HG03571 (cell line): ENCODE measurements around the gene SPAG16.
"Not testable (repeated sequence)": the region's sequence is repeated elsewhere in the genome, so short reads cannot be mapped to it uniquely, and the experiment has no call there.

Experiments
- ATAC-seq: cut with Tn5 transposase; IDR thresholded peaks from one replicate; pipeline ENCODE4 v1.9.1; 2021; ENCODE audit not compliant: unreplicated experiment

Gene SPAG16

DNA sequence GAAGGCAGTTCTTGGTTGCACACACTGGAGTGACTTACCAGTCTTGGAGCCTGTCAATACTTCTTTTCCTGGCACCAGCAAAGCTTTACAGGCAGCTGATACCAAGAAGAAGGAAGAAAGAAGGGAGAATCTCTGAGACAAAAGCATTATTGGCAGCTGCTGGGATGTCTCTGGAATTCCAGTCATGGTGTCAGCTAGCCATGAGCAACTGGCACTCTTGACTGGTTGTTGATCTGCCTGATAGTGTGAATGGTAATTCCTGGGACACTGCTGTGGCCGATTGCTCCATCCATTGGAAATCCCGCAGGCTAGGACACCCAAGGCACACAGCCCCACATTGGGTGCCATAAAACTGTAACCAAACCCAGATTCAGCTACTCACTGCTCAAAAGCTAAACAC lies 17.8 kb upstream of the SPAG16 start:
- no peak for ATAC-seq

DNA sequence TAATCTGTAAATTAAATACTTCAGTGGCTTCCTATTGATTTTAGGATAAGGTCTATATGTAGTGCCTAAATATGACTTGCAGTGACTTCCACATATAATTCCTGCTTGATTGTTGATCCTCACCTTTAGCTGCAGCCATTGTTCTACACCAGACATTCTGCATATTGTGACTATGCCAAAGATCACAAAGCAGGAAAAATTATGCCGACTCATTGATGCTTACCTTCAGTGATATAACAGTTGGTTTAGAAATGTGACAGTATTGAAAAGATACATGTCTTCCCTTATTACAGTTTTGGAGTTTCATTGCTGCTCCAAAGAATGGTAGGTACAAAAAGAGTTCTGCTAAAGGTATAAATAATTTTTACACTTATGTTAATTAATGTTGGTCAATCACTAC lies 12.3 kb upstream of the SPAG16 start:
- no peak for ATAC-seq

DNA sequence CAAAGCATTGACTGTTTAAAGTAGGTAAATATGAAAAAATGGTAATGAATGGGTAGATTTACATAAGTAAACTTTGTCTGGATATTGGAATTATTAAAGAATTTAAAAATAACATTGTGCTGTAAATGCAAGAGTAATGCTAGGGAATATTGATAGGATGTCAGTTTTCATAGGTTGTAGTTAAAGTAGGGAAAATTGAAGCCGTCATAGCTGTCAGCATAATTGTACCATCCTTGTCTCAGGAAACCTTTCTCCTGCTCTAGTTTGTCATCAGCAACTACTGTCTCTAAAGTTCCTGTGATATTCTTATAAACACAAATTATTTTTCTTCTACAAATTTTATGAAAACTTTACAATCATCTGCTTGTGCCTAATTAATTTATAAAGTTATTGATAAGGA lies 10.1 kb upstream of the SPAG16 start:
- no peak for ATAC-seq

DNA sequence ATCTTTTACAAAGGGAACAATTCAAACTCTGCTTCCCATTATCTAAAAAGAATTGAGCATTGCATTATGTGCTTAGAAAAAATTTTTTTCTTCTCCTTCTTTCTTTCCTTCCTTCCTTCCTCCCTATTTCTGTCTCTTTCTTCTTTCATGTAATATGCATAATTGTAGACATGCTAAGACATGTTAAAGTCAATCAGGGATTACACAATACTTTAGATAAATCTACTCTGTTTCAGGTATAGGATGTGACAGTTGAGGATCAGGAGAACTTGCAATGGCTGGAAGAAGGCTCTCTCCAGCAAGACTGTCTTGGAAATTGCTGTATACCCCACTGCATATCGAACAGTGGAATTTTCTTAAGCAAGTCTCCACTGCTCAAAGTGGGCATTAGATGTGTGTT lies 9.0 kb upstream of the SPAG16 start:
- no peak for ATAC-seq

DNA sequence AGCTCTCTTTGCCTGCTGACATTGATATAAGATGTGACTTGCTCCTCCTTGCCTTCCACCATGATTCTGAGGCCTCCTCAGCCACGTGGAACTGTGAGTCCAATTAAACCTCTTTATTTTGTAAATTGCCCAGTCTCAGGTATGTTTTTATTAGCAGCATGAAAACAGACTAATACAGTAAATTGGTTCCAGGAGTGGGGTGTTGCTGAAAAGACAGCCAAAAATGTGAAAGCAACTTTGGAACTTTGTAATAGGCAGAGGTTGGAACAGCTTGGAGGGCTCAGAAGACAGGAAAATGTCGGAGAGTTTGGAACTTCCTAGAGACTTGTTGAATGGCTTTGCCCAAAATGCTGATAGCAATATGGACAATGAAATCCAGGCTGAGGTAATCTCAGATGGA lies 7.1 kb upstream of the SPAG16 start:
- ATAC-seq: not testable (repeated sequence)

DNA sequence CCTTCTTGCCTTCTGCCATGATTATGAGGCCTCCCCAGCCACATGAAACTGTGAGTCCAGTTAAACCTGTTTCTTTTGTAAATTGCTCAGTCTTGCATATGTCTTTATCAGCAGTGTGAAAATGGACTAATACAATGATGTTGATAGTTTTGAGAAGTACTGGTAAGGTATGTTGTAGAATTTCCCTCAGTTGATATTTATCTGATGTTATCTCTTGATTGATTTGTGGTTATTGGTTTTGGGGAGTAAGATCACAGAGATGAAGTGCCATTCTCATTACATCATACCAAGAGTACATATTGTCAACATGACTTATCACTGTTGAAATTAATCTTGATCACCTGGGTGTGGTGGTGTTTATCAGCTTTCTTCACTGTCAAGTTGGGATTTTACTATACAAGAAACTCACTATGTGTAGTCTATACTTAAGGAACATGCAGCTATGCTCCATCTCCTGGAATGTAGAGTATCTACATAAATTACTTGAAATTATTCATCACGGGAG lies 5.1 kb upstream of the SPAG16 start:
- no peak for ATAC-seq

DNA sequence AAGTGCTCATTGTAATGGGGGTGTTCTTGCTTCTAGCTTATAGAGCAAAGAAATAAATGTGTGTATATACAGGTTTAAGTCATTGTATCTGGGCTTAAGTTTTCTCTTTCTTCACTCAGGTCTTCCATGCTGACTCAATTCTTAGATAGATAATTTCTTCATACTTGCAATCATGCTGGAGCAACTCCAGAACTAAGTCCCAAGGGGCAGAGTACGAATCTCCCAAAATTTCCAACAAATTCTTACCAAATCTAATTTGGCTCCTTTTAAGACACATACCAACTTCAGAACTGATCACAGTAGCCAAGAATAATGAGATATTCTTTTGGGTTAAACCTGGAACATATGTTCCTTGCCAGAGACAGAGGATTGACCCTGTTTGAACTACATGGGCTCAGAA lies 4.3 kb upstream of the SPAG16 start:
- no peak for ATAC-seq

DNA sequence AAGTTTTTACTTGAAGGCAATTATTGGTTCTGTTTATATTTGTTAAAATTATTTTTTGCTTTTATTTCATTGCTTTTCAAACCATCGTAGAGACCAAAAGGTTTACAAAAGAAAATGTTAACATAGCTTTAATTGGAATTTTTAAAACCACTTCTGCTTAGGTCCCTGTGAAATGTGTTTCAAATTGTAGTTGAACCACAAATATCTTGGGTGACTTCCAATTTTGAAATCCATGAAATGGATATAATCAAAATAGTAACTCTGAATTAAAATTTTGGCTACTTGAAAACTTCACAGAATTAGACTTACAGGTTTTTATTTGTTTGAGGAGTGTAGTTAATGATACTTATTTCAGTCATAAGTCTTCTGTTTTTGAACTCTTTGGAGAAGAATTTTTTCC lies 3.1 kb upstream of the SPAG16 start:
- ATAC-seq: no peak

DNA sequence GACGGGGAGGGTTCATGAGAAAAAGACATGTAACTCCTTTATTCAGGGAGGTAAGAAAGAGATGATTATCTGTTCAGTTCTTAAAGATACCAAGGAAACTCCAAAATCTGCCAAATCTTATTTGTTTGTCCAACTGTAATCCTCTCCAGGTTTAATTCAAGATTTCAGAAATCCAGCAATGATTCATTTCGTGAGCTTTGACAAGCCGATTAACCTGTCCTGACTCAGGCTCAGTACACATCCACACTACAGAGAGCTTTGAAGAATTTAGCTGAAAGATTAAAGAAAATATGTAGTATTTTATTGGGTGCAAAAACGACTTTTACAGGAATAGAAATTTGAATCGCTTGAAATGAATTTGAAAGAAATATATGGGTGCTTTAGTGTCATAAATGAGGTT lies 1.1 kb downstream of the SPAG16 start:
- no peak for ATAC-seq

DNA sequence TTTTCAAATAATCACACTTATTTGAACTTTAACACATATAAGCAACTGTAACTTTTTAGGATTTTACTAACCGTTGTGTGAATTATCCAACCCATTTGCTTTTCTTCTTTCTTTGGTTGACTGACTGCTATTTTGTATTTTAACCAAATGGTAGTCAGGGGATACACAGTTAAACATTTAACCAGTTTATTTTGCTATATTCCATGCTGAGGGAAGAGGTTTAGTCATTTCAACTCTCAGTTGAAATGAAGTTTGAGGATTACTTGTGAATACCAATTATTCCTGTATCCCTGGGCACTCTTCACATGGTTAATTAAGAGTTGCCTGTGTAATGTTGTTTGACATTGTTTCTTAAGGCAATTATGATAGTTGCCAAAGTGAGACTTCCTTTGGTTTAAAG lies 1.9 kb downstream of the SPAG16 start:
- ATAC-seq: no peak

DNA sequence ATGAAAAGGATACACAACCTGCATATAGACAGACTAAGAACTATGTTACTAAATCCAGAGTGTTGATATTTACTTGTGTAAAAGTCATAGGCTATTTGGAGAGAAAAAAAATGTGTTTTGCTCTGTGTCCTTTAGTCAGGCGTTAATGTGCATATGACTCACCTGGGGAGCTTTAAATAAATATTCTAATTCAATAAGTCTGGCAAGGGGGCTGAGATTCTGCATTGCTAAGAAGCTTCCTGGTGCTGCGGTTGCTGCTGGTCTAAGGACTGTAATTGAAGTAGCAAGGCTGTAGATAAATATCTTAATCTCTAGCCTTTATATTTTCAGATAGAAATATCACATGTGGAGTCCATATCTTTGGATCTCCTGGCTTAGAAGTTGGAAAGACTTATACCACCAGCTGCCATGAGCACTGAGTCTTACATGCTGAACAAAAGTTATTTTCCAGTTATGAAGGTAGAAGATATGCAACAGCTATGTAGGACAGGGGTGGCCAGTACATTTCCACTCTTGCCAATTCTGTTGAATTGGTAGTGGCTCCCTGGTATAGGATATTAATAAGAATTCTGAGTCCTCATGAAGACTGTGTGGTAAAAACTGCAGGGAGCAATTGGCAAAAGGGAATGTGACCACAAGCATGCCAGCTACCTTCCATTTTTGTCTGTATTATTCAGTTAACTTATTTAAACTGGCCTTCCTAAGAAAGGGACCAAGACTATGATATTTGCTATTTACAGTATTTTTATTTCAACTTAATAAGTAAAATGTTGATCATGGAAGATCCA lies 4.8 kb downstream of the SPAG16 start:
- no peak for ATAC-seq

DNA sequence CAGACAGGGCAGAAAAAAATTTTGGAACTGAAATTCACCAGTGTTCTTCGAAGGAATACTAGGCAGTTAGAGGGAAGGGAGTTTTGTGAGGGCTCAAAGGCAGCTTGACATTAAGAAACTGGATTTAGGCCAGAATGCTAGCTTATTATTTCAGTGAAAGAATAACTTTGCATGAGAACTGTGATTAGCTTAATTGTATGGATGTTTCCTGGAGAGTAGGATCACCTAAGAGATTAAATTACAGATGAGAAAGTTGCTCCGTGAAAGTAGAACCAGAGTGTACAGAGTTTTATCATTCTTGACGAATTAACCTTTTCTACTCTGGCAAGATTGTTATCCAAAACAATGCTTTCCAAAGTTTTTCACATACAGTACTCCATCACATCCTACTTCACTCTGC lies 6.2 kb downstream of the SPAG16 start:
- no peak for ATAC-seq

DNA sequence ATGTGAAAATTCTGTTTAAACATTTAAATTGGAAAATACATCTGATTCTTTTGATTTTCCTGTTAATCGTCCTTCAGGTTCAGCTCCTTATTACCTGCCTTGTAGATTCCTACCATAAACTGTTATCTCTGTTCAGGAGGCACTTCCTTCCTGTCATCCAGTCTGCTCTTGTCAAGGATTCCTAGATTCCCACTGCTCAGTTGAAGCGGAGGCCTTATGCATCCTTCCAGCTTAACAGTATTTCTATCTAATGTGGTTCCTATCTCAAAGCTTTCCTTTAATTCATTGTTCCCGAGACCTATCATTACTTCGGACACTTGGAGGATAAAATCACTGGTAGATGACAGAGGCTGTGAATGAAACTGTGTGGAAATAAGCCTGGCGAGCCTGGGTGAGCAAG lies 12.0 kb downstream of the SPAG16 start:
- ATAC-seq: no peak

DNA sequence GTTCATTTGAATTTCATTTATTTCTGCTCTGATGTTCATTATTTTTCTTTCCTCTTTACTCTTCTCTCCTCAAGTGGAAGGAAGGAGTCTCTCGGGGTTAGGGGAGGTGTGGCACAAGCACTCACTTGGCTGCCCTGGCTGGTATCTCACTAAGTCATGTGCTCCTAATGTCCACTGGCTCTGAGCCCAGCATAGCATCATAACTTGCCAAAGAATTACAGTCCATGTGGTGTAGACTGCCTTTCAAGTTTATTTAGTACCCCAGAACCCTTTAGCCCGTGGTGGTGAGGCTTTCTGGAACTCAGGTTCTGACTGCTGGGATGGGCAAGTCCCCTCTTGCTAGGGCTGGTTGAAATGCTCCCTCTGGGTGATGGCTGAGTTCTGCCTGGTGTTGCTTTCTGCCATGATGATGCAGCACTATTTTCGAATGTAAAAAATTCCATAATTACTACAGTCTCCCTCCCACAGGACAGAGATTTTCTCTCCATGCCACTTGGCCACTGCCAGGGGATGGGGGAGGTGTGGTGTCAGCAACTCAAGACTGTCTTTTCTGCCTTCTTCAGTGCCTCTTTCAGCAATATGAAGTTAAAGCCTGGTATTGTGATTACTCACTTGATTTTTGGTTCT lies 22.2 kb downstream of the SPAG16 start:
- ATAC-seq: no peak

DNA sequence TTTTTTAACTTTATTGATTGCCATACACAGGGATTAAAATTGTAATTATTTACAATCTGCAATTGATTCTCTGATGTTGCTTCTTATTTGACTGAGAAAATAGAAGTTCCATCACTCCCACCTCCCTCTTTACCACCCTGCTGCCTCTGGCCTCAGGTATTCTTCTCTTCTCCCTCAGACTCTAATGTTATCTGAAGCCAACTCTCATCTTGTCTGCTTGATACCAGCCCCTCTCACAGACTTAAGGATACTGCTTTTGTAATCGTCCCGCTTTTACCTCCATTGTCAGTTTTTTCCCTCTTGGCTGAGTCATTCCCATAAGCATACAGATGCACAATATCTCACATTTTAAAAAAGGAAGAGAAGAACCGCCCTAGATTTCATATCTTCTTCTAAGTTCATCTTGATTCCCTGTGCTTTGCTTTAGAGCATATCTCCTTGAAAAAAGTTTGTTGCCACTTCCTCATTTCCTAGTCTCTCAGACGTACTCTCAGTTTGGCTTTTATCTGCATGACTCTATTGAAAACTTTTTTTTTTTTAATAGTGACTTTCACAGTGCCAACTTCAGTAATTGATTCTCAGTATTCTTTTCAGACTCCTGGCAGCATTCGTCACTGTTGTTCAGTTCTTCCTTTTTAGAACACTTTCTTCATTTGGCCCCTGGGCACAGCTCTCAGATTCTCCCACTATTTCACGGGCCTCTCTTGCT lies 31.1 kb downstream of the SPAG16 start:
- ATAC-seq: no peak

DNA sequence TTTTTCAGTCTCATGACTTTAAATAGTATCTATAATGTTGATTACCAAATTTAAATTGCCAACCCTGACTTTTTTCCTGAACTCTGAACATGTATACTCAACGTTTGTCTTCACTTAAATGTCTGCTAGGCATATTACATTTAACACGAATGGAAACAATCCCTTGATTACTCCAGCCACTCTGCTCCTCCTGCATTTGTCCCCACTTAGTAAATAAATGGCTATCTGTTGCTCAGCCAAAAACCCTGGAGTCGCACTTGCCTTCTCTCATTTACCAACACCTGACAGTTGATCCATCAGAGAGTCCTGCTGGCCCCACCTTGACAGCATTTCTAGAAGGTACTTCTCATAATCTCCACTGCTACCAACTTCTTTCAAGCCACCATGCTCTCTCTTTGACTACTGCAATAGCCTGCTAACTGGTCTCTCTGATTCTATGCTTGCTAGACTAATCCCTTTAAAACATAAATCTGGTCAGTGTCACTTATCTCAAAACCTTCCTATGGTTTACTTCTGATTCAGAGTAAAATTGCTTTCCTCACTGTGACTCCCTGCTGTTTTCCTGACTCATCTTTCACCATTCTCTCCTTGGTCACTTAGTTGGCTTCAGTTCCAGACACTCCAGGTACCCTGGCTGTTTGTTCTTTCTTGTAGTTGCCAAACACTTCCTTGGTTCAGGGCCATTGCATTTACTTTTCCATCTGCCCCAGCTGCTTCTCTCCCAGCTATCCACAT lies 31.9 kb downstream of the SPAG16 start:
- no peak for ATAC-seq

DNA sequence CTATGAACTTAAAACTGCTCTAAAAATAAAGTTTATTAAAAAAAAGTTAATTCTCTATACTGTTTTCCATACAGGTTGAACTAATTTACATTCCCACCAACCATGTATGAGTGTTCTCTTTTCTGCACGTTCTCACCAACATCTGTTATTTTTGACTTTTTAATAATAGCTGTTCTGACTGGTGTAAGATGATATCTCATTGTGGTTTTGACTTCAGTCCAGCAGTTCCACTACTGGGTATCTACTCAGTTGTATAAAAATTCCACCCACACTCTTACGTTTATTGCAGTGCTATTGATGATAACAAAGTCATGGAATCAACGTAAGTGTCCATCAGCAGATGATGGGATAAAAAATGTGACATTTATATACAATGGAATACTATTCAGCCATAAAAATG lies 33.7 kb downstream of the SPAG16 start:
- no peak for ATAC-seq

DNA sequence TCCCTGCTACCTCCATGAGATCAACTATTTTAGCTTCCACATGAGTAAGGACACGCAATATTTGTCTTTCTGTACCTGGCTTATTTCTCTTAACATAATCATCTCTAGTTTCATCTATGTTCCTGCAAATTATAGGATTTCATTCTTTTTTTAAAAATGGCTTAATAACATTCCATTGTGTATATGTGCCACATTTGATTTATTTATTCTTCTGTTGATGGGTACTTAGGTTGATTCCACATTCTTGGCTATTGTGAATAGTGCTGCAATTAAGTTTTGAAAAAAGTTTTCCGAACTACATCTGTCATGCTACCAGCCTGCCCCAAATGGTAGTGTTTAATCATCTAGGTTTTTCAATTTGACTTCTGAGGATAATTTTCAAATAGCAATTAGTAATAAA lies 36.3 kb downstream of the SPAG16 start:
- no peak for ATAC-seq

DNA sequence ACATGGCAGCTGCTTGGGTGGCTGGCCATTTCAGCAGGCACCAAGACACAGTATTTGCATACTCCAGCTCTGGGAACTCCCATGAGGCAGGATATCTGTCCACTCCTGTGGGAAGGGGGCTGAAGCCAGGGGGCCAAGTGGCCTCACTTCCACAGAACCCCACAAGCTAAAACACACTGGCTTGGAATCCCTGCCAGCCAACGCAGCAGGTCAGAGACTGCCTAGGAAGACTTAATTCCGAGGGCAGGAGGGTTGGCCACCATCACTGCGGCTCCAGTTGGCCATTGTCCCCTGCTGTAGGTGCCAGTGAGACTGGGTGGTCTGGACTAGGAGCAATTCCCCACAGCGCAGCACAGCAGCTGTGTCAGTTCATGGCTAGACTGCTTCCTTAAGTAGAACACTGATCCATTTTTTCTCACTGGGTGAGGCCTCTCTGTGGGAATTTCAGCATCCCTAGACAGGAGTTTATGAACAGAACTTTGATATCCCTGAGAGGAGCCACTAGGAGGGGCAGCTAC lies 52.0 kb downstream of the SPAG16 start:
- ATAC-seq: no peak

DNA sequence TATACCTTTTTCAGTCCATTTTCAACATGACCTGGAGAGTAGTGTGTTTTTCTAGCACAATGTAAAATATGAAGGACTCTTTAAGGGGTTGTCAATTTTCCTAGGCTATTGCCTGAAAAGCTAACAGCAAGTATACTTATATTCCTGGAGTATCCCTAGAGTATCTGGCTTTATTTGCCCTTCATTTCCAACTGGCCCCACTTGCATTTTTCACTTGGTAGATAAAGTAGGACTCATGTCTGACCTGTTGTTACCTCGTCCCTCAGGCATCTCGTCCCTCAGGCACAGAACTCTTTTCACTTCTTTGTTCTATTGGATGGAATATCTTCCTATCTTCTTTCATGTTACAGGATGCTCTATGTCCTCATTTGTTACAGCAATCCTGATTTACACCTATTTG lies 69.2 kb downstream of the SPAG16 start:
- ATAC-seq: no peak

DNA sequence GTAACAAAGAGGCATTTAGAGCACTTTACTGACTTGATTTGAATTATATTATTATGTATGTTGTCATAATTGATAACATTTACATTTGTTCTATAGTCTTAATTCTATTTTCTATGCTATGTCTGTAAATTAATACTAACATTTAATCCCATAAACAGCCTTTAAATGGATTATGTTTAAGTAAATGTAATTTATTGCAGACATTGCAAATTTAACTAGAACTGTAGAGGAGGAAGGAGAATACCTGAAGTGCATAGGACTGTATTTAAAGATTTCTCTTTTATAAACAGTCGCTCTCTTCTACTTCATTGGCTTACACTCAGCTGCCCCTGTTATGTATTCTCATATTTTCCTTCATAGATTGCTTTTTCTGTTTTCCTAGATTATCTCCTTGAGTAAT lies 92.4 kb downstream of the SPAG16 start:
- ATAC-seq: no peak
